Type B pancreatic cell (in vitro differentiated cells): ENCODE measurements around the gene MORC3. TPM values are rescaled to one million over a fixed set of nuclear protein-coding genes. Genes with fewer than 3 reads are reported as not detected.
A peak's percentile ranks its signal among the peaks of the same experiment; 100 is the strongest.
"Not testable (repeated sequence)": the region's sequence is repeated elsewhere in the genome, so short reads cannot be mapped to it uniquely, and the experiment has no call there.

ENCODE experiments used
- DNase-seq: peaks from one replicate; pipeline ENCODE4 v3.0.0; 2021; ENCODE audit warnings: mixed read lengths; ENCODE audit not compliant: unreplicated experiment; ENCODE audit errors: extremely low spot score
- H3K27ac Mint-ChIP-seq: 2 replicates; pipeline ENCODE4 v1.8.0; 2021; ENCODE audit warnings: mild to moderate bottlenecking, mixed read lengths
- H3K27me3 Mint-ChIP-seq: 2 replicates; pipeline ENCODE4 v1.8.0; 2021; ENCODE audit warnings: mixed read lengths
- H3K36me3 Mint-ChIP-seq: 2 replicates; pipeline ENCODE4 v1.8.0; 2021; ENCODE audit warnings: mixed read lengths
- H3K4me1 Mint-ChIP-seq: one replicate; pipeline ENCODE4 v1.8.0; 2021; ENCODE audit warnings: mixed read lengths; ENCODE audit not compliant: unreplicated experiment
- H3K4me3 Mint-ChIP-seq: 2 replicates; pipeline ENCODE4 v1.8.0; 2021; ENCODE audit warnings: mild to moderate bottlenecking, mixed read lengths
- H3K9me3 Mint-ChIP-seq: 2 replicates; pipeline ENCODE4 v1.8.0; 2021; ENCODE audit warnings: mixed read lengths
- CTCF ChIP-seq: fragments of 200-600 bp; sonication (generic); conservative IDR thresholded peaks from 2 replicates; pipeline ENCODE4 v1.5.0; 2021; ENCODE audit warnings: antibody characterized with exemption, mild to moderate bottlenecking
- total RNA-seq: library from RNA; stranded (reverse); gene quantifications from 2 replicates; pipeline ENCODE4 v1.2.1, GENCODE V29; 2021; ENCODE audit warnings: low replicate concordance

The MORC3 gene
- total RNA-seq, 1 donor from 2014 or later: 26.9 TPM

DNA sequence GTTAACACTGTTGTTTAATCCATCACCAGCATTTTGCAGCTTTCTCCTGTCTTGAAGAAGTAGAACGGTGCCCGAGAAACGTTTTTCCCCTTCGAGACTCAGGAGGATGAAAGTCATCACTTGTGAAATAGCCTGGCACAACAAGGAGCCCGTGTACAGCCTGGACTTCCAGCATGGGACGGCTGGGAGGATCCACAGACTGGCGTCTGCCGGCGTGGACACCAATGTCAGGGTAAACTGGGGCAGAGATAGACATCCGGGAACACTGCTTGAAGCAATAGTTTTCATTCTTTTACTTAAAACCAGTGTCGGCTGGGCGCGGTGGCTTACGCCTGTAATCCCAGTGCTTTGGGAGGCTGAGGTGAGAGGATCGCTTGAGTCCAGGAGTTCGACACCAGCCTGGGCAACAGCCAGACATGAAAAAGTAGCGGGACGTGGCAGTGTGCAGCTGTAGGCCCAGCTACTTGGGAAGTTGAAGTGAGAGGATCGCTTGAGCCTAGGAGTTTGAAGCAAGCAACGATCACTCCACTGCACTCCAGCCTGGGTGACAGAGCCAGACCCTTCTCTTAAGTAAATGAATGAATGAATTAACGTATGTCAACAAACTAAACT lies 66.1 kb downstream of the MORC3 start:
- peaks cover 12% of the 10 kb centered on the region for H3K36me3 Mint-ChIP-seq
- H3K27ac Mint-ChIP-seq: peak overlapping the region; percentile 42
- H3K27me3 Mint-ChIP-seq: no peaks in the 10 kb centered on the region
- peak; percentile 63 for DNase-seq
- H3K4me3 Mint-ChIP-seq: peak overlapping the region; percentile 87
- no peaks in the 10 kb centered on the region for H3K9me3 Mint-ChIP-seq
- H3K4me1 Mint-ChIP-seq: peaks cover 16% of the 10 kb centered on the region
- TF ChIP-seq CTCF: no peak

DNA sequence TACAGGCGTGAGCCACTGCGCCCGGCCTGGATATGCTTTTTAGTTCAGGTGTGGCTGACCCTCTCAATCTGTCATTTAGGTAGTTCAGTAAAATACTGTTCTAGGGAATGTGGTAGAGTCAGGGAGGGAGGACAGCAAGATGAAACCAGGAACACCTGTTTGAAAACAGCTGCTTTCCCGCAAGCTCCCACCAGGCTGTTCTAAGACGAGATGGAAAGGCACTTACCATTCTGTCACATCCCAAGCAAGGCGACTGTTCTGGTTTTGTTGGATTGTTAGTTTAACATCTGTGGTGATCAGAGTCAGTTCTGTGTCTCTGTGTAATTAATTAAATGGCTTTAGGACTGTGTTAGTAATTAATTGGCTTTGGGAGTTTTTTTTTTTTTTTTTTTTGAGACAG lies 68.1 kb downstream of the MORC3 start:
- Mint-ChIP-seq H3K4me1 (peaks cover 13% of the 10 kb centered on the region), H3K27ac (peak overlapping the region; percentile 0), H3K27me3 (no peaks in the 10 kb centered on the region), H3K4me3 (no peak overlapping the region), H3K36me3 (peaks cover 16% of the 10 kb centered on the region), H3K9me3 (no peaks in the 10 kb centered on the region)
- DNase-seq: no peak
- TF ChIP-seq CTCF: no peak

- peak; percentile 43 for TF ChIP-seq CTCF
- Mint-ChIP-seq H3K4me3 (peak overlapping the region; percentile 56), H3K36me3 (peaks cover 16% of the 10 kb centered on the region), H3K9me3 (no peaks in the 10 kb centered on the region), H3K27me3 (no peaks in the 10 kb centered on the region), H3K27ac (no peak overlapping the region), H3K4me1 (peaks cover 13% of the 10 kb centered on the region)
- DNase-seq: peak; percentile 55
Measured at GRCh38 chr21:36388835-36389234, 68.8 kb downstream of the MORC3 start.

- H3K4me1 Mint-ChIP-seq: peaks cover 10% of the 10 kb centered on the region
- peak; percentile 10 for DNase-seq
- not testable (repeated sequence) for H3K27me3 Mint-ChIP-seq, H3K4me3 Mint-ChIP-seq, H3K27ac Mint-ChIP-seq, H3K9me3 Mint-ChIP-seq
- peaks cover 16% of the 10 kb centered on the region for H3K36me3 Mint-ChIP-seq
Measured at GRCh38 chr21:36391649-36392048, 71.7 kb downstream of the MORC3 start.

GRCh38 chr21:36395353-36396111 lies 75.5 kb downstream of the MORC3 start:
- peaks cover 7% of the 10 kb centered on the region for H3K4me1 Mint-ChIP-seq
- no peak for DNase-seq
- no peak for TF ChIP-seq CTCF
- peaks cover 18% of the 10 kb centered on the region for H3K36me3 Mint-ChIP-seq
- H3K27ac Mint-ChIP-seq: no peak overlapping the region
- no peaks in the 10 kb centered on the region for H3K27me3 Mint-ChIP-seq
- no peak overlapping the region for H3K4me3 Mint-ChIP-seq
- H3K9me3 Mint-ChIP-seq: no peaks in the 10 kb centered on the region

GRCh38 chr21:36396325-36396724 lies 76.3 kb downstream of the MORC3 start:
- Mint-ChIP-seq H3K27me3 (no peaks in the 10 kb centered on the region), H3K27ac (no peak overlapping the region), H3K4me1 (peaks cover 7% of the 10 kb centered on the region), H3K4me3 (no peak overlapping the region), H3K9me3 (no peaks in the 10 kb centered on the region), H3K36me3 (peaks cover 16% of the 10 kb centered on the region)
- DNase-seq: no peak
- no peak for TF ChIP-seq CTCF
